HG02763 (cell line): ENCODE measurements around the gene TMEM135.
A peak's percentile ranks its signal among the peaks of the same experiment; 100 is the strongest.

ENCODE experiments used
- ATAC-seq: cut with Tn5 transposase; IDR thresholded peaks from one replicate; pipeline ENCODE4 v1.9.1; 2021; ENCODE audit warnings: mild to moderate bottlenecking, moderate library complexity; ENCODE audit not compliant: unreplicated experiment

TMEM135 gene

DNA sequence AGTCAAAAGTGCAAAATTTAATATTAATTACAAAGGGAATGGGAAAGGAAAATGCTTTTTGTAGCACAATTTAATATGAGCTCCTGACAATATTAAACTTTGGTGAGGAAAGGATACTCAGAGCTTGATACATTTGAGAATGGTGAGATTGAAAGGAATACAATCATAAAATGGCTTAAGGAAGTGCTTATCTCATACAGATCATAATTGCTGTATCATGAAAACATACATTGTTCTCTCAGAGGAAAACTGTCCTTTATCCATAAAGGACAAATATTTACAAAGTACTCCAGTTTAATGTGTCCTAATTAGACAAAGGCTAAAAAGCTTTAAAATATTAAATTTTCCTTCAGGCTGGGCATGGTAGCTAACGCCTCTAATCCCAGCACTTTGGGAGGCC lies 260.4 kb downstream of the TMEM135 start:
- ATAC-seq, result no peak

DNA sequence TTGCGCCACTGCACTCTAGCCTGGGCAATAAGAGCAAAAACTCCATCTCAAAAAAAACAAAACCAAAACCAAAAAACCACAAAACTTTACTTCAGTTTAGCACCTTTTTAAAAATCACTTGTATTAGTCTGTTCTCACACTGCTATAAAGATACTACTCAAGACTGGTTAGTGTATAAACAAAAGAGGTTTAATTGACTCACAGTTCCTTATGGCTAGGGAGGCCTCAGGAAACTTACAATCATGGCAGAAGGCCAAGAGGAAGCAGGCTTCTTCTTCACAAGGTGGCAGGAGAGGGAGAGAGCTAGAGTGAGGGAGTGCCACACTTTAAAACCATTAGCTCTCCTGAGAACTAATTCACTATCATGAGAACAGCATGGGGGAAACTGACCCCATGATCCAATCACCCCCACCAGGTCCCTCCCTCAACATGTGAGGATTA lies 261.3 kb downstream of the TMEM135 start:
- ATAC-seq, result no peak

DNA sequence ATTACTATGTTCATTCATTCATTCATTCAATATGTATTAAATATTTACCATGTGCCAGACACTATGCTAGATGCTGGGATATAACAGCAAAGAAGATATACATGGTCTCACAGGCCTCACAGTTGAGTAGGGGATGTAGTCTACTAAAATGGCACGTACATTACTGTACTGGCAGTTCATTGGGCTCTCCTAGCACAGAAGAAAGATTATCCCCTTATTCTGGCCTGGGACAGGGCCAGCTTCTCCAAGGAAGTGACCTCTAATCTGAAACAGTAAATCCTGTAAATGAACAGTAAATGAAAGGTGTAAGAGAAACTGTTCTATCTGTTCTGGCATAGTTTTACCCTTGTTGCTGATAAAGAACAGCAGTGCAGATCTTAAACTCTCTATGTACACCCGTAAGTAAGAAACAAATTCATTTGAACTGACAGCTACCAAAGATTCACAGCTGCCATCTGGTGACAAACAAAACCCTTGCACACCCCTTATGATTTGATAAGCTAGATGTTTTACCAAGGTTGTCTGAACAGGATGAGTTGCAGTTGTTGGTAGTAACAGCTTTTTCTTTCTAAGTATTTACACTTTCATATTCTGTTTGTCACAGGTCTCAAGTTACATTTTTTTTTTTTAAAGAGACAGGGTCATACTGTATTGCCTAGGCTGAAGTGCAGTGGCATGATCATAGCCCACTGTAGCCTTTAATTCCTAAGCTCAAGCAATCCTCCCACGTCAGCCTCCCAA lies 263.1 kb downstream of the TMEM135 start:
- ATAC-seq, result peak; percentile 51

GRCh38 chr11:87301785-87302540 lies 264.2 kb downstream of the TMEM135 start:
- ATAC-seq, result no peak

GRCh38 chr11:87304412-87304811 lies 266.7 kb downstream of the TMEM135 start:
- no peak for ATAC-seq

DNA sequence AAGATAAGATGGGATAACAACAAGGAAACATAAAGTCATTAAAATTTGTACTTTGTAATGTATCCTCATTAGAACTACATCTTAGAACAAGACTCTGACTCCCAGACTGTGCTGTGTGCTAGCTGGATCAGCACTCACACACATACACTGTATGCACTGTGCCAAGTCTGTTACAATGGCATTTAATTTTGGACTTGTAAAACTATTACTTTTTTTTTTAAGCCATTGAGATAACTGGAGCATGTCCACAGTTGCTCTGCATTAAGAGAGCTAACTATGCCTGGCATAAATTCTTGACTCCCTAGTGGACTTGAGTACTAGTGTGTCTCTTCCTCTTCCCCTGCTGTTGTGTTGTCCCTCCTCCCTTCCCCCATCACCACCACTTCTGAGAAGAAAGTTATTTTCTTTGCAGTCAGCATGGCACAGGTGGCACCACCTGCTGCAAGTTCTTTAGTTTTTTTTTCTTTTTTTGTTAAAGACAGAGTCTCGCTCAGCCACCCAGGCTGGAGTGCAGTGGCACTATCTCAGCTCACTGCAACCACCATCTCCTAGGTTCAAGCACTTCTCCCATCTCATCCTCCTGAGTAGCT lies 268.6 kb downstream of the TMEM135 start:
- ATAC-seq, result no peak

DNA sequence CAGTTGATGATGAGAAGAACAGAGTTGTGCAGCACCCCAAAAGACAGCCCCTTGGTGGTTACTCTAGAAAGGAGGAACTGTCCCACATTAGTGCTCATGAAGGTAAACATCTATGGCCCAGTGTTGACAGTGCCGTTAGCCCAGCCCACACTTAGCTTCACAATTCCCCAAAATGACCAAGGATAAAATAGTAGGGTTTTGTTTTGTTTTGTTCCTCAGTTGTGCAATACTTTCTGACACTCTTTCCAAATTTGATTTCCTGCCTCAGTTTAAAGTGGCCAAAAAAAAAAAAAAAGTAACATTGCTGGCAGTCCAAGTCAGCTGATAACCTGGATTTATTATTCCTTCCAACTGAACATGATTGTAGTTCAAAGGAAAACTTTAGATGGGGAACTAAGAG lies 269.4 kb downstream of the TMEM135 start:
- ATAC-seq, result no peak

DNA sequence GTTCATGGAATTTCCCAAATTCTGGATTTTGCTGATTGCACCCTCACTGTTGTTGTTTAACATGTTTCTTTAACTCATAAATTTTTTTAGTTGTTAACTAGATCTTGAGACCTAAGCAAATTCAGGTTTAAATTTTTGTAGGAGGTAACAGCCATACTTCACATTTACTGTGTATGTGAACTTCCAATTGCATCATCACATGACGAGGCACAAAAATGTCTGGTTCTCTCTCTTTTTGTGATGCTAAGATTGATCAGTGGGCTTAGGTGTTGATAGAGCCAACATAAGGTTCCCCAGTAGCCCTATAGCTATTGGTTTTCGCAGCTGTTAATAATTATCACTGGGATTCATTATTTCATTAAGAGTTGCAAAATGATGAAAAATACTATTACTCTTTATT lies 277.5 kb downstream of the TMEM135 start:
- ATAC-seq, result no peak

- ATAC-seq, result no peak
Observed at GRCh38 chr11:87316491-87316890, 278.8 kb downstream of the TMEM135 start.

DNA sequence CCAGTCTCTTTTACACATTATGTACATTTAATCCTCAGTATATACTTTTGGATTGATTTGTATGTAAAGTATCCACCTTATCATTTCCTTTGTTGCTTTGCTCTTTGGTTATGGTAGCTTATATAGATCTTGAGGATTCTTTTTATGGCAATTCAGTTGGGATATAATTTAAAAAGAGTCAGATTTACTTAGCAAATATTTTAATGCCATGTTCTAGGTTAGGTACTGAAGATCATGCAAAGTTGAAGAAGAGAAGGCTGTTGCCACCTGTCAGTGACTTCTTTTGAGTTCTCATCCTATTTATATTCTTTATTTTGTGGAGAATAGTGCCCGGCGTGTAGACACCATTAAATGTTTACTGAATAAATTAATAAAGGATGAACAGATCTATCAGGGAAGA lies 279.7 kb downstream of the TMEM135 start:
- no peak for ATAC-seq

DNA sequence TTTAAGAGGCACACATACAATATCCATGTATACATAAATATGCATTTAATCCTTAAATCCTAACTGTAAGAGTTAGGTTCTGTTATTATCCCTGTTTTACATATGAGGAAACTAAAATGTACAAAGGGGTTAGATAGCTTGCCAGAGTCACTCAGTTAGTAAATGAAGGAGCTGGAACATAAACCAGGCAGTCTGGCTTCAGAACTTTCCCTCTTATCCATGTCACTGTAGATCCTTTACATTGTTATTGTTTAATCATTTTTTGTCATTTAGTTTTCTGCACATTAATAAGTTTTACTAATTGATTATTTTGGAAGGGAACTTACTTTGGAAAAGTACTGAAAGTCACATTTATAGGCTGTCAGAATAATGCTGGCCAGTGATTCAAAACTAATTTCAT lies 282.4 kb downstream of the TMEM135 start:
- ATAC-seq, result no peak

DNA sequence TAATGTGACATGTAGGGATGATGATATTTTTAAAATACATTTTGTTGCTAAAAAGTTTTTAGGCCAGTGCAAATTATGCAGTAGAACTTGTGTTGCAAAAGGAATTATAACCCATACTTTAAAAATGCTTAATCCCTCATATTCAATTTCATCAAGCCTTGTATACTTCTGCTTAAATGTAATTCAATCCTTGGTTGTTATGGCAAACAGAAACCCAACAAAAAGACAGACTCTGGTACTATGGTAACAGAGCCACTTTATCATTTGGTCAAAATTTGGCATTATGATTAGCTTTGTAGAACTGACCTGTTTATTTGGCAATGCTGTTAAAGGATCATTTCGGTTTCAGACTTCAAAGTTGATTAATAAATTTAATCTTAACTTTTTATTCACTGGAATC lies 284.8 kb downstream of the TMEM135 start:
- ATAC-seq, result no peak

DNA sequence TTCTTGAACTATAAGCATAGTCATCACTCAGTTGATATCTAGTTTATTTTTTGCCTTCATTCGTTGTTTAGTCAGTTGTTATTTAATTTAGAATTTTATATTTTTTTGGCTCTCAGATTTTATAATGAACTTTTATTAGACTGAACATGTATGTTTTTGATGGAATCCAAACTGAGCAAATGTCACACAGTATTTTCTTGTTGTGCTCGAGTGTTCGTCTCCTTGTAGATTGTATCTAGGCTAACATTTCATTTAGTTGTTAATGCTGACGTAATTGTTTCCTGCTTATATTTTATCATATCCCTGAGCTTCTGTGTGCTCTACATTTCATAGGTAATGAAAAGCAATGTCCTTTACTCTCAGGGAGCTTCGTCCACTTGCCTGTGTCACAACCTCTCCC lies 286.2 kb downstream of the TMEM135 start:
- ATAC-seq, result no peak

DNA sequence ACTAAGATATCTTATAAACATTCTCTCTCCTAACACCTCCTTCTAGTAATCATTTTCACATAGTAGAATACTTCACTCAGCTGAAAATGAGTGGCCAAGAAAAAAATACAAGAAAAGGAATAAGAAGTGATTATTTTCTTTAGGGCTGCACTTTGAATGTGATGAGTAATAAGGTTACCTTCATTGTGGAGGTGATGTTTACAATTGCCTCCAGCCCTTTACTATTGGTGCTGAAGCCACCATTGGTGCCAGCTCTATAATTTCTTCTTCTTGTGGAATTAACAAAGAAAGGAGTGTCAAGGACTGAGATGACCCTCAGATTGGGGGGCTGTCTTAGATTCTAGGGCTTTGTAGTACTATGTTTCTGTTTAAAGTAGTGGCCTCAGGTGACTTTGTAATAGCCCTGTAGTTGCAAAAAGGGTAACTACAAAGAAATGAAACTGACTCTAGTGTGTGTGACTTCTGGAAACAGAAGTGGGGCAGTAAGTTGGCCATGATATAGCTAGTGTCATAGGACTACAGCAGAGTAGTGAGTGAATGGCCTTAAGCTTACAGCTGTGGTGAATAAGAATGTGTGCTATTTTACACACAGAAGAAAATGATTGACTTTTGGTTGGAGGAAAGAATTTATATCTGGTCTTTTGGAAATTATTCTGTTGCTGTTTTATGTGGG lies 287.2 kb downstream of the TMEM135 start:
- ATAC-seq, result no peak

DNA sequence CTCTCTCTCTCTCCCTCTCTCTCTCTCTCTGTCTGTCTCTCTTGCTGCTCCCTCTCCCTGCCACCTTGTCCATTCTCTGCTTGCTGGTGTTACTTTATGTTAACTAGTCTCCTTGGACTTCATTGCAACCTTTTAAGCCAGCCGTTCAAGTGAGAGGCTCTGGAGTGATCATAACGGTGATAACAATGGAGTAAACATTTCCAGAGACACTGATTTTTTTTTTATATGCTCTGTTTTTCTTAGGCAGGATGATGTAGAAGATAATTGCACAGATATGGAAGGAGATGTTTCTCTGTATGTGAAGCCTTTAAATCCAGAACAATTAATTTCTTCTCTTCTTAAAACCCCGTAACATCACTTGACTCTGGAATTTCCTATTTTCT lies 287.7 kb downstream of the TMEM135 start:
- no peak for ATAC-seq

- no peak for ATAC-seq
Observed at GRCh38 chr11:87326594-87326993, 288.9 kb downstream of the TMEM135 start.

- ATAC-seq, result no peak
Observed at GRCh38 chr11:87329172-87329571, 291.4 kb downstream of the TMEM135 start.

GRCh38 chr11:87330187-87330601 lies 292.5 kb downstream of the TMEM135 start:
- ATAC-seq, result no peak

DNA sequence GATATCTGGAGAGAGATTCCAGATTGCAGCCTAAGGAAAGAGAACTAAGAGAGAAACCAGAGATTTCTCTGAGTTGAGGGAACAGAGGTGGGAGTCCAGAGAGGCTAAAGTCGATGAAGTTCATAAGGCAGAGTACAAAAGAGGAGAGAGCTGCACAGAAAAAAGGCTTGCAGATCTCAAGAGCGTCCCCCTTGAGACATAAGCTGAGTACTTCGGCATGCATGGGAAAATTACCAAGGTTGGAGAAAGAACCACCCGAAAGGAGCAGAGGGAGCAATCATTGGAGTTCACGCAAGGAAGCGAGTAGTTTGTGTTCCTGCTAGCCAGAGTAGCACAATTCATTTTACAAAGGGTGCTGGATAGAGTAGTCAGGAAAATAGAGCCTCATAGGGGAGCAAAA lies 293.5 kb downstream of the TMEM135 start:
- ATAC-seq, result no peak

GRCh38 chr11:87338046-87338639 lies 300.4 kb downstream of the TMEM135 start:
- no peak for ATAC-seq

- ATAC-seq, result no peak
Observed at GRCh38 chr11:87339416-87339815, 301.7 kb downstream of the TMEM135 start.
